Activated T-helper 1 cell treated with anti-CD3 and anti-CD28 coated beads, Interleukin-2, amount 50 U/mL, for 16 hours (primary cell): ENCODE measurements around the gene CNTNAP2.

Experiments used
- DNase-seq, 2 donors: peaks; one replicate each; pipeline ENCODE4 v3.0.0-alpha.2; 2020; ENCODE audit warnings: low read depth in 1 of 2, low spot score in 1 of 2

CNTNAP2 gene

GRCh38 chr7:146414373-146414772 is 297.8 kb downstream of the CNTNAP2 start:
- DNase-seq: no peak

DNA sequence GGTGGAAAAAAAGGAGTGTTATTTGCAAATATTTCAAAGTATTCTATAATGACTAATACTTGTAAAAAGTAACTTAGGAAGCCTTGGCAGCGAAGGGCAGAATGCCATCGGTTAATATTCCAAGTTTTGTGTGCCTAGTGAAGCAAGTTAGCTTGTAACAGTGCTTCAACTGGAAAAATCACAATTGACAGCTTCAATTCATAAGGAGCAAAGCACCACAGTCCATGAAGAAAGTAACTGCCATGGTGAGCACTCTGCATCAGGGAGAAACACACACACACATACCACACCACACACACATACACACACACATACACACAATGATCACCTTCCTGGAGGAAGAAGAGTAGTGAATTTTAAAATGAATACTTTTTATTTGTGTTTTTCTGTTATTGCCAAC is 298.3 kb downstream of the CNTNAP2 start:
- DNase-seq: no peak

GRCh38 chr7:146417176-146417575 is 300.6 kb downstream of the CNTNAP2 start:
- DNase-seq: no peak

- no peak for DNase-seq
Observed at GRCh38 chr7:146423446-146423845, 306.8 kb downstream of the CNTNAP2 start.

GRCh38 chr7:146424084-146424483 is 307.5 kb downstream of the CNTNAP2 start:
- DNase-seq: no peak

DNA sequence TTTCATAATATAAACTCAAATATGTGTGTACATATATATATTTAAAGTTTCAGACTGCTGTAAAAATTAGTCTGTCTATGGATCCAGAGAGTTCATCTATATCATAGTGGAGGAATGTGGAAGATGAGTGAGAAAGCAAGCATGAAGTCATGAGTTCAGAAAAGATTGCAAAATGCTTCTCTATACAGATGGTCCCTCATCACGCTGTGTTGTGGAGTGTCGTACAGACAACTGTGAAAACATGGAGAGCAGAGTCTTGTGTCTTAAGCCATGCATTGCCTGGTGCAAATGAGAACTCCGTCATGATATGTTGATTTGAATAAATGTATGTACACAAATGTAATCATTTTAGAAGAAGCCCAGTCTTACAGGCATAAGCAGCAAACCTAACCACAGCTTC is 316.9 kb downstream of the CNTNAP2 start:
- DNase-seq: no peak

GRCh38 chr7:146443102-146443501 is 326.5 kb downstream of the CNTNAP2 start:
- no peak for DNase-seq

DNA sequence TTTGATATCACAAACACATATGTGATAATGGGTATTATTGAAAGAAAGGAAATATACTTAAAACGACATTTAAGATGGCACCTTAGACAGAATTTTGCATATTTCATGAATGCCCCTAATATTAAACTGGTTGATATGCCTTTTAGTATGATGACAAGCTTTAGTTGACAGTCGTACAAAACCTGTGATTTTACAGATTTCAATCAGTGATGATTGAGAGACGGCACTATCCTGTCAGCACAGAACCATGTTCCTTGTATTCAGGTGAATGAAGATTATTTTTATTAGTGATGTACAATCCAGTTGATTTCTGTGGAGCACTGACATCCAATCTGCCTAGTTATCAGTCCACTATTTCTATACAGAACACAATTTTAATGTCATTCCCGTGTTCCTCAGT is 333.0 kb downstream of the CNTNAP2 start:
- no peak for DNase-seq

- DNase-seq: no peak
Observed at GRCh38 chr7:146455091-146455655, 338.6 kb downstream of the CNTNAP2 start.

- no peak for DNase-seq
Observed at GRCh38 chr7:146479040-146479439, 362.4 kb downstream of the CNTNAP2 start.

- no peak for DNase-seq
Observed at GRCh38 chr7:146486519-146486918, 369.9 kb downstream of the CNTNAP2 start.

DNA sequence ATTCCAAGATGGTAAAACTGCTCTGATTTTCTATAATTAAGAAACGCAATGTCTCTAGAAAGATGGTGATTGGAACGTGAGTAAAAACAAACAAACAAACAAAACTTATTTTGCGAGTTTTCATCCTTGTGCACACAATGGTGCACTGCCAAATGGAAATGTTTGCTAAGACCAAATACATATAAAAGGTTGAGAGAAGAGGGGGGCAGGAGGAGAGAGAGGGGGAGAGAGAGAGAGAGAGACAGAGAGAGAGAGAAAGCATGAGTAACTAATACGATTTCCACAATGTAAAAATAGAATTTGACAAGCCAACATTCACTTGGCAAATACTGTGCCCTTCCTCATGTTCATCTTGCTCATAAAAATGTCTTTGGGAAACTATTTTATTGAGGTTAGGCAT is 375.4 kb downstream of the CNTNAP2 start:
- no peak for DNase-seq

GRCh38 chr7:146494952-146495596 is 378.5 kb downstream of the CNTNAP2 start:
- DNase-seq: no peak

DNA sequence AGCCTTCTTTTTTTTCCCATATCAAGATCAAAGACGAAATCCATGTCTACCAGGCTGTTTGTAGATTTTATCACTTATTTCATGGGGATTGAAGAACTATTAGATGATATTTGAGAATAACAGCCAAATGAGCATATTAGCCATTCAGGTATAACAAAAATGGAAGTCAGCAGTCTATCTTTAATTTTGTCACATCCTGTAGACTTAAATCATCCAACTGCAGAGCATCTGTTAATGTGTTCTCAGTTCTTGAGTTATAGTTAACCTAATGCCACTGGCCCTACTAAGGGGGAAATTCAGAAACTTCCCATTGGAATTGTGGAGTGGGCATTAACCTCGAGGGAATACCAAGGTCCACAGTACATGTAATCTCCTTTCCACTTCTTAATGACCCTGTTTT is 380.1 kb downstream of the CNTNAP2 start:
- no peak for DNase-seq

DNA sequence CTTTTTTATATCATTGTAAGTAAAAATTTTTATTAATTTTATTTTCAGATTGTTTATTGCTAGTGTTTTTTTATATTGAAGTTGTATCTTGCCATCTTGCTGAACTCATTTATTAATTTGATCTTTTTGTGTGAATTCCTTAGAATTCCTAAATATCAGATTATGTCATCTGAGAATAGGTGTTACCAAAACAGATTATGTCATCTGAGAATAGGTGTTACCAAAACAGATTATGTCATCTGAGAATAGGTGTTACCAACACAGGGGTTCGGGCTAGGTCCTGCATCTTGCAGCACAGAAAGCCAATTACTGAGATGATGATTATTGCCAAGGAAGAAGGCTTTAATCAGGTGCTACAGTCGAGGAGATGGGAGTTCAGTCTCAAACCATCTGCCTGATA is 383.4 kb downstream of the CNTNAP2 start:
- DNase-seq: no peak

DNA sequence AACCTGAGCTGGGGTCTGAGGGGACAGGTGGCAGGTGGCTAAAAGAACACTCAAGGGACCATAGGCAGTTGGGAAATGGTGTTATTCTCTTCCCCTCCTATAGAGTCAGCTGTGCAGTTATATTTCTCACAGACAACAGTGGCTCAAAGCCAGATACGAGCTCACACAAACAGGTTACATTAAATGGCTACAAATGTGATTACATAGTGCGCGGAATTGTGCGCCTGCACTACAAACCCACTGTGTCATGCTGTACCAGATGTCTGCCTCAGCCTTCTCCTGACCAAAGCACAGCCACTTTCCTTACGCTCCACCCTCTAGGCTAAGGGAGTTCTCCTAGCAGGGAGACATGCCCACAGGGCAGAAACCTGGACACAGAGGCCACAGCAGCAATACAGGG is 387.2 kb downstream of the CNTNAP2 start:
- no peak for DNase-seq

GRCh38 chr7:146510088-146510680 is 393.6 kb downstream of the CNTNAP2 start:
- DNase-seq: no peak

DNA sequence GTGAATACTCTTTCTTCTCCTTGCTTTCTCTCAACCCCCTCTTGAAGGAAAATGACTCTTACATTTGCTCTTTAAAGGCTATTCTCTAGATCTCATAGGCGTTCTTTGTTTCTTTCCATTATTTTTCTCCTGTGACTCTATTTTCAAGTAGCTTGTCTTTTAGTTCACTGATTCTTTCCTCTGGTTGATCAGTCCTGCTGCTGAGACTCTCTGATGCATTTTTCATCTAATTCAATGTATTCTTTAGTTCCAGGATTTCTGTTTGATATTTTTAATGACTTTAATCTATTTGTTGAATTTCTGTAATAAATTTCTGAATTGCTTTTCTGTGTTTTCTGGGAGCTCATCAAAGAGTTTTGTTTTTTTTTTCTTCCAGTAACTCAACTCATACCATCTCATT is 397.7 kb downstream of the CNTNAP2 start:
- no peak for DNase-seq

- DNase-seq: no peak
Observed at GRCh38 chr7:146528581-146528980, 412.0 kb downstream of the CNTNAP2 start.

GRCh38 chr7:146539836-146540235 is 423.2 kb downstream of the CNTNAP2 start:
- DNase-seq: no peak

DNA sequence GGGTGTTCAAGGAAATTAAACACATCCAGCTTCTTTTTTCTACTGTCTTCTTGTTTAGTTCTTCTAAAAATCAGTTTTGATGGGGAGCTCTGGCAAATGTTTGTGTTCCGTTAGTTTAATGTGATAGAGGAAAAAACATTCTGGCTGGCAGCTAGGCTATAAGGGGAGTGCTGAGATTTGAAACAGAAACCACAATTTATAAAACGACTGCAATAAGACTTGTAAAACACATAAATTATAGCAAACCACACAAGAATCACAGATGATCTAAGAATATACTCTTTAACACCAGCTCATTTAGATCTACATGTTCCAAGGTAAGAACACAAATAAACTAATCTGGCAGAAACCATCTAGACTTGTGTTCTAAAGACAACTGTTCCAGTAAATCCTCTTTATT is 425.5 kb downstream of the CNTNAP2 start:
- DNase-seq: no peak

GRCh38 chr7:146544748-146545147 is 428.1 kb downstream of the CNTNAP2 start:
- no peak for DNase-seq

- DNase-seq: no peak
Observed at GRCh38 chr7:146548816-146549215, 432.2 kb downstream of the CNTNAP2 start.
